ENCODE data around the gene HOXC10.
A peak's percentile ranks its signal among the peaks of the same experiment; 100 is the strongest.

The HOXC10 gene

GRCh38 chr12:53975479-53976152, 9.3 kb upstream of the HOXC10 start:
- intact Hi-C loops (cut with DNase I) = no loop called here
- peak in 2 of 10 donors; percentile 46 to 47 for DNase-seq

- intact Hi-C loops (cut with DNase I) = no loop called here
- peak in 2 of 10 donors; percentile 22 to 36 for DNase-seq
These were observed 8.6 kb upstream of the HOXC10 start for GRCh38 chr12:53976172-53976822.

- DNase-seq = peak in 1 of 10 donors; percentile 2
- intact Hi-C loops (cut with DNase I) = no loop called here
These were observed 7.9 kb upstream of the HOXC10 start for GRCh38 chr12:53976823-53977595.

- peak in 1 of 10 donors; percentile 6 for DNase-seq
- intact Hi-C loops (cut with DNase I) = no loop called here
These were observed 7.1 kb upstream of the HOXC10 start for GRCh38 chr12:53977596-53978445.

- DNase-seq = peak in 1 of 10 donors; percentile 16
- intact Hi-C loops (cut with DNase I) = no loop called here
These were observed 6.2 kb upstream of the HOXC10 start for GRCh38 chr12:53978477-53979356.

GRCh38 chr12:53980104-53980801, 4.7 kb upstream of the HOXC10 start:
- intact Hi-C loops (cut with DNase I) = no loop called here
- DNase-seq = peak in 1 of 10 donors; percentile 2

GRCh38 chr12:53980802-53981496, 4.0 kb upstream of the HOXC10 start:
- intact Hi-C loops (cut with DNase I) = no loop called here
- DNase-seq = peak in 1 of 10 donors; percentile 40

GRCh38 chr12:53981634-53982565, 3.0 kb upstream of the HOXC10 start:
- intact Hi-C loops (cut with DNase I) = no loop called here
- peak in 1 of 10 donors; percentile 26 for DNase-seq

GRCh38 chr12:53982648-53983567, 2.0 kb upstream of the HOXC10 start:
- DNase-seq = peak in 1 of 10 donors; percentile 49
- intact Hi-C loops (cut with DNase I) = no loop called here

GRCh38 chr12:53983568-53983949, 1.4 kb upstream of the HOXC10 start:
- DNase-seq = no peak

GRCh38 chr12:53983950-53984572, 885 bp upstream of the HOXC10 start:
- DNase-seq = peak in 3 of 10 donors; percentile 21 to 61 (median 47)
- intact Hi-C loops (cut with DNase I) = no loop called here

More at GRCh38 chr12:53983568-53983949, 1.4 kb upstream of the HOXC10 start:
- intact Hi-C loops (cut with DNase I) = no loop called here

- DNase-seq = peak in 1 of 10 donors; percentile 60
- intact Hi-C loops (cut with DNase I) = loop anchor here (5.0 kb wide), 1 partner anchor 218 kb away; no protein-coding TSS in a partner anchor
These were observed 697 bp downstream of the HOXC10 start for GRCh38 chr12:53985692-53985993.

- intact Hi-C loops (cut with DNase I) = loop anchor here (5.0 kb wide), 1 partner anchor 219 kb away; no protein-coding TSS in a partner anchor
- DNase-seq = peak in 2 of 10 donors; percentile 7 to 55
These were observed 1.2 kb downstream of the HOXC10 start for GRCh38 chr12:53985994-53986685.

GRCh38 chr12:53986686-53987483, 1.9 kb downstream of the HOXC10 start:
- peak in 2 of 10 donors; percentile 17 to 31 for DNase-seq
- intact Hi-C loops (cut with DNase I) = loop anchor here (5.0 kb wide), 1 partner anchor 220 kb away; no protein-coding TSS in a partner anchor

Measured in posterior cingulate gyrus (tissue), 11 donors.